Measurements from ENCODE around the gene CSNK2B. TPM values are rescaled to one million over a fixed set of nuclear protein-coding genes. Genes with fewer than 3 reads are reported as not detected.
A peak's percentile ranks its signal among the peaks of the same experiment; 100 is the strongest.

The CSNK2B gene
- total and polyA plus RNA-seq, 9 of the 15 experiments (the other 6 are each of a cell fraction or from before 2014, with no cell fraction given) = 120 to 1,126 (median 529) TPM

DNA sequence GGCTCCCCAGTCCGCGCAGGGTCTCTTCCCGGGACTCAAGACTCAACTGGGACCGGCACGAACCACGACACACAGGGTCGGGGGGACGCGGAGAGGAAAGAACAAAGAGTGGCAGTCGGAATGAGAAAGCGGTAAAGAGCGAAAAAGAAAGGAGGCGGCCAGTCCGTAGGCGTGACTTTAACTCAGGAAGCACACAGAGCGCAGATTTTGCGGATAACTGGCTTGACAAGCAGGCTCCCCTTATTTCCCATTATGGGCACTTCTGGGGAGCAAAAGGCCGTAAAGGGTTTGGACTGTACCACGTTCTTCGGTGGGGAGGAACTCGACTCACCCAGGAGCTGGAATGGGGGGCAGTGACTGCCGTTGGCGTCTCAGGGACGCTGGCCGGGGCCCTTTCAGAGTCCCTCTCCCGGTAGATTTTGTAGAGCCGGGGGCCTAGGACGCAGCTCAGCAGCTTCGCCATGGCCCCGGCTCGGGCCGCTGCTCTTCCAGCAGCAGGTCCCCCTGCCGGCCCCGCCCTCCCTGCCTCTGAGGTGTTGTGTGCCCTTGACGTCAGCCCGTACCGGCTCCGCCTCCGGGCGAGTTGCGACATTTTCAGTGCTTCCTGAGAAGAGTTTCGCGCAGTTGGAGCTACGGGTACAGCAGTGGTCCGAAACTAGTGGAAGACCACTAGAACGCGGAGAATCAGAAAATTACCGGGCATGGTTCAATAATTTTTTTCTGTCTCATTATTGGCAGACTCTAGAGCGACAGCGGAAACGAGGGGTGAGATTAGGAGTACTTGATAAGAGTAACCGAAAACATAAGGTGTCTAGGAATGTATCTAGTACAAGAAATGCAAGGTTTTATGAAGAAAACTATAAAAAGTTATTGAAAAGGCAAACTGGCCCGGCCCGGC lies 37.2 kb downstream of the CSNK2B start, which contains the start of gene ABHD16A (continued):
- TF ChIP-seq, protein P1, sequence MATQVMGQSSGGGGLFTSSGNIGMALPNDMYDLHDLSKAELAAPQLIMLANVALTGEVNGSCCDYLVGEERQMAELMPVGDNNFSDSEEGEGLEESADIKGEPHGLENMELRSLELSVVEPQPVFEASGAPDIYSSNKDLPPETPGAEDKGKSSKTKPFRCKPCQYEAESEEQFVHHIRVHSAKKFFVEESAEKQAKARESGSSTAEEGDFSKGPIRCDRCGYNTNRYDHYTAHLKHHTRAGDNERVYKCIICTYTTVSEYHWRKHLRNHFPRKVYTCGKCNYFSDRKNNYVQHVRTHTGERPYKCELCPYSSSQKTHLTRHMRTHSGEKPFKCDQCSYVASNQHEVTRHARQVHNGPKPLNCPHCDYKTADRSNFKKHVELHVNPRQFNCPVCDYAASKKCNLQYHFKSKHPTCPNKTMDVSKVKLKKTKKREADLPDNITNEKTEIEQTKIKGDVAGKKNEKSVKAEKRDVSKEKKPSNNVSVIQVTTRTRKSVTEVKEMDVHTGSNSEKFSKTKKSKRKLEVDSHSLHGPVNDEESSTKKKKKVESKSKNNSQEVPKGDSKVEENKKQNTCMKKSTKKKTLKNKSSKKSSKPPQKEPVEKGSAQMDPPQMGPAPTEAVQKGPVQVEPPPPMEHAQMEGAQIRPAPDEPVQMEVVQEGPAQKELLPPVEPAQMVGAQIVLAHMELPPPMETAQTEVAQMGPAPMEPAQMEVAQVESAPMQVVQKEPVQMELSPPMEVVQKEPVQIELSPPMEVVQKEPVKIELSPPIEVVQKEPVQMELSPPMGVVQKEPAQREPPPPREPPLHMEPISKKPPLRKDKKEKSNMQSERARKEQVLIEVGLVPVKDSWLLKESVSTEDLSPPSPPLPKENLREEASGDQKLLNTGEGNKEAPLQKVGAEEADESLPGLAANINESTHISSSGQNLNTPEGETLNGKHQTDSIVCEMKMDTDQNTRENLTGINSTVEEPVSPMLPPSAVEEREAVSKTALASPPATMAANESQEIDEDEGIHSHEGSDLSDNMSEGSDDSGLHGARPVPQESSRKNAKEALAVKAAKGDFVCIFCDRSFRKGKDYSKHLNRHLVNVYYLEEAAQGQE (IDR thresholded peaks at IDR 0.05; ENCODE audit: borderline replicate concordance) = 0 out of 2 replicates have a peak, but pooled peaks have one; percentile 26
- TF ChIP-seq, protein P1 (CRISPR knock-in tag; IDR thresholded peaks at IDR 0.05; ENCODE audit: low read depth) = peak; percentile 77; the same call in 1 of the 2 replicates
- no peak for TF ChIP-seq JUNB (CRISPR knock-in tag; conservative IDR thresholded peaks at IDR 0.05)
- no peak for TF ChIP-seq MYBL2 (IDR thresholded peaks at IDR 0.05; ENCODE audit: low read depth)
- TF ChIP-seq MYBL2 (CRISPR knock-in tag; IDR thresholded peaks at IDR 0.05; ENCODE audit: borderline replicate concordance) = no peak
- TF ChIP-seq GATAD2A (IDR thresholded peaks at IDR 0.05) = no peak
- TF ChIP-seq, protein P2, sequence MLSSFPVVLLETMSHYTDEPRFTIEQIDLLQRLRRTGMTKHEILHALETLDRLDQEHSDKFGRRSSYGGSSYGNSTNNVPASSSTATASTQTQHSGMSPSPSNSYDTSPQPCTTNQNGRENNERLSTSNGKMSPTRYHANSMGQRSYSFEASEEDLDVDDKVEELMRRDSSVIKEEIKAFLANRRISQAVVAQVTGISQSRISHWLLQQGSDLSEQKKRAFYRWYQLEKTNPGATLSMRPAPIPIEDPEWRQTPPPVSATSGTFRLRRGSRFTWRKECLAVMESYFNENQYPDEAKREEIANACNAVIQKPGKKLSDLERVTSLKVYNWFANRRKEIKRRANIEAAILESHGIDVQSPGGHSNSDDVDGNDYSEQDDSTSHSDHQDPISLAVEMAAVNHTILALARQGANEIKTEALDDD (IDR thresholded peaks at IDR 0.05) = 0 out of 2 replicates have a peak, but pooled peaks have one; percentile 41
- TF ChIP-seq, protein P3, sequence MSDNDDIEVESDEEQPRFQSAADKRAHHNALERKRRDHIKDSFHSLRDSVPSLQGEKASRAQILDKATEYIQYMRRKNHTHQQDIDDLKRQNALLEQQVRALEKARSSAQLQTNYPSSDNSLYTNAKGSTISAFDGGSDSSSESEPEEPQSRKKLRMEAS (CRISPR knock-in tag; IDR thresholded peaks at IDR 0.05) = peak; percentile 39
- no peak for TF ChIP-seq KDM1A (IDR thresholded peaks at IDR 0.05)
- no peak for TF ChIP-seq SAFB (IDR thresholded peaks at IDR 0.05; ENCODE audit: borderline replicate concordance, low read depth, low read length)
- TF ChIP-seq ZC3H8 (IDR thresholded peaks at IDR 0.05) = 0 out of 2 replicates have a peak, but pooled peaks have one; percentile 53
- TF ChIP-seq, protein P4, sequence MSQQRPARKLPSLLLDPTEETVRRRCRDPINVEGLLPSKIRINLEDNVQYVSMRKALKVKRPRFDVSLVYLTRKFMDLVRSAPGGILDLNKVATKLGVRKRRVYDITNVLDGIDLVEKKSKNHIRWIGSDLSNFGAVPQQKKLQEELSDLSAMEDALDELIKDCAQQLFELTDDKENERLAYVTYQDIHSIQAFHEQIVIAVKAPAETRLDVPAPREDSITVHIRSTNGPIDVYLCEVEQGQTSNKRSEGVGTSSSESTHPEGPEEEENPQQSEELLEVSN (IDR thresholded peaks at IDR 0.05; ENCODE audit: borderline replicate concordance in 1 of 2, extremely low read depth in 1 of 2, insufficient read depth in 1 of 2, insufficient read length in 1 of 2, low read depth in 1 of 2, low read length in 1 of 2, poor library complexity in 1 of 2, severe bottlenecking in 1 of 2) = peak; percentile 21 to 46
- TF ChIP-seq ZNF311 (CRISPR knock-in tag; IDR thresholded peaks at IDR 0.05) = no peak
